Nephron progenitor cell (in vitro differentiated cells): ENCODE data around the gene ZNF592.

Experiments used
- DNase-seq: peaks from one replicate; pipeline ENCODE4 v3.0.0; 2021
- H3K27ac Mint-ChIP-seq: 2 replicates; pipeline ENCODE4 v1.8.0; 2021; ENCODE audit warnings: mild to moderate bottlenecking, moderate library complexity, mixed read lengths
- H3K27me3 Mint-ChIP-seq: 2 replicates; pipeline ENCODE4 v1.8.0; 2021; ENCODE audit warnings: mild to moderate bottlenecking, low read depth, mixed read lengths; ENCODE audit not compliant: poor library complexity
- H3K36me3 Mint-ChIP-seq: 2 replicates; pipeline ENCODE4 v1.8.0; 2021; ENCODE audit warnings: low read depth, mixed read lengths
- H3K4me1 Mint-ChIP-seq: 2 replicates; pipeline ENCODE4 v1.8.0; 2021; ENCODE audit warnings: mixed read lengths
- H3K4me3 Mint-ChIP-seq: 2 replicates; pipeline ENCODE4 v1.8.0; 2021; ENCODE audit warnings: mild to moderate bottlenecking, moderate library complexity, mixed read lengths
- H3K9me3 Mint-ChIP-seq: 2 replicates; pipeline ENCODE4 v1.8.0; 2021; ENCODE audit warnings: mild to moderate bottlenecking, moderate library complexity, mixed read lengths
- CTCF ChIP-seq: fragments of 200-600 bp; sonication (generic); IDR thresholded peaks from 2 replicates; pipeline ENCODE4 v1.5.0; 2021; ENCODE audit warnings: antibody characterized with exemption

The ZNF592 gene

GRCh38 chr15:84714821-84715220, 33.6 kb upstream of the ZNF592 start:
- peaks cover 30% of the 10 kb centered on the region for H3K4me1 Mint-ChIP-seq
- H3K9me3 Mint-ChIP-seq, result no peaks in the 10 kb centered on the region
- H3K27me3 Mint-ChIP-seq, result peaks cover 4% of the 10 kb centered on the region
- H3K4me3 Mint-ChIP-seq, result peak overlapping the region; percentile 93
- peaks cover 11% of the 10 kb centered on the region for H3K36me3 Mint-ChIP-seq
- peak overlapping the region; percentile 99 for H3K27ac Mint-ChIP-seq
- no peak for DNase-seq
- TF ChIP-seq CTCF, result no peak

- peak; percentile 35 for DNase-seq
- H3K9me3 Mint-ChIP-seq, result no peaks in the 10 kb centered on the region
- peak overlapping the region; percentile 99 for H3K27ac Mint-ChIP-seq
- peak overlapping the region; percentile 93 for H3K4me3 Mint-ChIP-seq
- peaks cover 30% of the 10 kb centered on the region for H3K4me1 Mint-ChIP-seq
- peaks cover 4% of the 10 kb centered on the region for H3K27me3 Mint-ChIP-seq
- TF ChIP-seq CTCF, result no peak
- peaks cover 11% of the 10 kb centered on the region for H3K36me3 Mint-ChIP-seq
Observed at GRCh38 chr15:84715441-84716035, 32.9 kb upstream of the ZNF592 start.

GRCh38 chr15:84716036-84716732, 32.2 kb upstream of the ZNF592 start, which contains the start of gene SEC11A:
Gene SEC11A (minus strand): TSS chr15:84716139. CDS start chr15:84716075, 64 bp downstream.
- peak within 1 kb of the TSS; percentile 93 for H3K4me3 Mint-ChIP-seq
- H3K4me1 Mint-ChIP-seq, result peaks cover 32% of the 10 kb centered on the region
- H3K9me3 Mint-ChIP-seq, result no peaks in the 10 kb centered on the region

GRCh38 chr15:84721371-84721770, 27.0 kb upstream of the ZNF592 start:
- DNase-seq, result no peak
- Mint-ChIP-seq H3K27ac (peak overlapping the region; percentile 6), H3K4me3 (no peak overlapping the region), H3K27me3 (peaks cover 4% of the 10 kb centered on the region), H3K36me3 (no peaks in the 10 kb centered on the region), H3K9me3 (no peaks in the 10 kb centered on the region), H3K4me1 (peaks cover 17% of the 10 kb centered on the region)
- TF ChIP-seq CTCF, result no peak

More at GRCh38 chr15:84716036-84716732, 32.2 kb upstream of the ZNF592 start, which contains the start of gene SEC11A:
- peaks cover 11% of the 10 kb centered on the region for H3K36me3 Mint-ChIP-seq
- H3K27me3 Mint-ChIP-seq, result peaks cover 4% of the 10 kb centered on the region
- DNase-seq, result peak; percentile 96
- no peak for TF ChIP-seq CTCF
- peak within 1 kb of the TSS; percentile 99 for H3K27ac Mint-ChIP-seq

GRCh38 chr15:84722628-84723027, 25.8 kb upstream of the ZNF592 start:
- peaks cover 2% of the 10 kb centered on the region for H3K27me3 Mint-ChIP-seq
- DNase-seq, result no peak
- no peaks in the 10 kb centered on the region for H3K9me3 Mint-ChIP-seq
- H3K27ac Mint-ChIP-seq, result no peak overlapping the region
- no peaks in the 10 kb centered on the region for H3K36me3 Mint-ChIP-seq
- peaks cover 8% of the 10 kb centered on the region for H3K4me1 Mint-ChIP-seq
- no peak for TF ChIP-seq CTCF
- no peak overlapping the region for H3K4me3 Mint-ChIP-seq
